SK-N-SH (cell line): ENCODE measurements around the gene NUP155. TPM values are rescaled to one million over a fixed set of nuclear protein-coding genes. Genes with fewer than 3 reads are reported as not detected.
"Not testable (repeated sequence)": the region's sequence is repeated elsewhere in the genome, so short reads cannot be mapped to it uniquely, and the experiment has no call there.

Source experiments
- CTCF ChIA-PET: fragments of 300-600, 350-600 bp; formaldehyde crosslinking; extraction: SDS; loops from one replicate; lab custom pipeline; 2021; lab: Yijun Ruan, JAX
- POLR2A ChIA-PET: fragments of 350-600 bp; sonication (Branson Sonifier 250); formaldehyde crosslinking; extraction: SDS; loops from one replicate; lab custom pipeline; 2020; ENCODE audit warnings: antibody characterized with exemption, inconsistent platforms; lab: Yijun Ruan, JAX
- DNase-seq: peaks from one replicate; pipeline ENCODE4 v3.0.0; 2012
- H2AFZ ChIP-seq: fragments of 200-600 bp; sonication (generic); 2 replicates; pipeline ENCODE4 v1.8.1; 2016; ENCODE audit warnings: antibody characterized with exemption, mild to moderate bottlenecking, low read depth
- H3F3A ChIP-seq: fragments of 200-600 bp; sonication (generic); replicated peaks from 2 replicates; pipeline ENCODE3; 2016; ENCODE audit warnings: antibody characterized with exemption, mild to moderate bottlenecking; ENCODE audit not compliant: insufficient read depth
- H3K27ac ChIP-seq, 2 experiments: fragments of 200-500 bp in 1 of 2; fragments of 200-600 bp in 1 of 2; sonication (Bioruptor generic) in 1 of 2; sonication (generic), shearing (Covaris generic) in 1 of 2; 2 replicates each; pipeline versions ENCODE4 v1.5.1 to v1.6.1; 2014 to 2016; ENCODE audit warnings: low read depth in 2 of 2, inconsistent platforms in 1 of 2, low read length in 1 of 2, mild to moderate bottlenecking in 1 of 2, mixed read lengths in 1 of 2
- H3K27me3 ChIP-seq: fragments of 200-600 bp; sonication (generic), shearing (Covaris generic); 2 replicates; pipeline ENCODE4 v1.6.1; 2016; ENCODE audit warnings: mixed run types; ENCODE audit not compliant: insufficient read depth
- H3K36me3 ChIP-seq, 2 experiments: fragments of 200-500 bp in 1 of 2; fragments of 200-600 bp in 1 of 2; sonication (Bioruptor generic) in 1 of 2; sonication (generic) in 1 of 2; replicated peaks in 1 of 2; 2 replicates each; pipeline versions ENCODE3 to v1.5.1; 2014 to 2016; ENCODE audit warnings: low read length in 1 of 2, mild to moderate bottlenecking in 1 of 2; ENCODE audit not compliant: insufficient read depth in 2 of 2, control insufficient read depth in 1 of 2
- H3K4me1 ChIP-seq, 2 experiments: fragments of 200-500 bp in 1 of 2; fragments of 200-600 bp in 1 of 2; sonication (Bioruptor generic) in 1 of 2; sonication (generic), shearing (Covaris generic) in 1 of 2; 2 replicates each; pipeline versions ENCODE4 v1.5.1 to v1.6.1; 2014 to 2016; ENCODE audit warnings: low read depth in 1 of 2, low read length in 1 of 2, mixed run types in 1 of 2; ENCODE audit not compliant: insufficient read depth in 2 of 2, control insufficient read depth in 1 of 2
- H3K4me2 ChIP-seq: fragments of 200-600 bp; sonication (generic), shearing (Covaris generic); 2 replicates; pipeline ENCODE4 v1.6.1; 2017; ENCODE audit warnings: mixed run types
- H3K4me3 ChIP-seq, 2 experiments: fragments of 200-500 bp in 1 of 2; fragments of 200-600 bp in 1 of 2; sonication (Bioruptor generic) in 1 of 2; sonication (generic), shearing (Covaris generic) in 1 of 2; 2 replicates each; pipeline versions ENCODE4 v1.5.1 to v1.8.1; 2014 to 2016; ENCODE audit warnings: low read depth in 2 of 2, inconsistent platforms in 1 of 2, low read length in 1 of 2, mild to moderate bottlenecking in 1 of 2, mixed read lengths in 1 of 2, moderate library complexity in 1 of 2
- H3K79me2 ChIP-seq: fragments of 200-600 bp; sonication (generic); 2 replicates; pipeline ENCODE4 v1.8.1; 2017; ENCODE audit warnings: mild to moderate bottlenecking; ENCODE audit not compliant: insufficient read depth
- H3K9ac ChIP-seq: fragments of 200-600 bp; sonication (generic); 2 replicates; pipeline ENCODE4 v1.6.1; 2017; ENCODE audit warnings: mixed run types
- H3K9me2 ChIP-seq: fragments of 200-600 bp; sonication (generic); 2 replicates; pipeline ENCODE4 v1.6.1; 2017; ENCODE audit warnings: mixed run types
- H3K9me3 ChIP-seq: fragments of 200-600 bp; sonication (generic); 2 replicates; pipeline ENCODE4 v1.6.1; 2017; ENCODE audit warnings: mixed run types, mild to moderate bottlenecking, moderate library complexity
- H4K20me1 ChIP-seq: fragments of 200-600 bp; sonication (generic); 2 replicates; pipeline ENCODE4 v1.6.1; 2017; ENCODE audit warnings: mild to moderate bottlenecking, mixed run types; ENCODE audit not compliant: insufficient read depth
- CHD2 ChIP-seq: fragments of 150-350 bp; IDR thresholded peaks from 2 replicates; pipeline ENCODE4 v1.6.1; 2018; ENCODE audit warnings: low read length; ENCODE audit not compliant: partially characterized antibody
- ELF1 ChIP-seq: IDR thresholded peaks from 2 replicates; pipeline ENCODE4 v1.4.0; 2012
- EZH2phosphoT487 ChIP-seq: fragments of 200-600 bp; sonication (generic); IDR thresholded peaks from 2 replicates; pipeline ENCODE4 v1.6.1; 2017; ENCODE audit warnings: low read depth, mixed run types, mild to moderate bottlenecking, antibody characterized with exemption, moderate library complexity, borderline replicate concordance
- FOSL2 ChIP-seq: IDR thresholded peaks from 2 replicates; pipeline ENCODE4 v1.4.0; 2012; ENCODE audit warnings: low read depth, mild to moderate bottlenecking, moderate library complexity, borderline replicate concordance
- FOXM1 ChIP-seq: IDR thresholded peaks from 2 replicates; pipeline ENCODE4 v1.4.0; 2012; ENCODE audit warnings: low read depth, mild to moderate bottlenecking
- GABPA ChIP-seq: IDR thresholded peaks from 2 replicates; pipeline ENCODE4 v1.4.0; 2012; ENCODE audit warnings: low read depth, mild to moderate bottlenecking
- GATA2 ChIP-seq: sonication (generic); formaldehyde crosslinking; IDR thresholded peaks from 2 replicates; pipeline ENCODE4 v1.5.0; 2020; ENCODE audit warnings: mild to moderate bottlenecking, missing genetic modification reagents
- JUND ChIP-seq: IDR thresholded peaks from 2 replicates; pipeline ENCODE4 v1.4.0; 2012
- MEF2A ChIP-seq: IDR thresholded peaks from 2 replicates; pipeline ENCODE4 v1.4.0; 2012; ENCODE audit warnings: low read depth, borderline replicate concordance
- RAD21 ChIP-seq: IDR thresholded peaks from 2 replicates; pipeline ENCODE4 v1.6.1; 2012; ENCODE audit warnings: mild to moderate bottlenecking, low read length
- RCOR1 ChIP-seq: fragments of 150-350 bp; IDR thresholded peaks from 2 replicates; pipeline ENCODE4 v1.6.1; 2017; ENCODE audit warnings: antibody characterized with exemption, low read length
- RXRA ChIP-seq: IDR thresholded peaks from 2 replicates; pipeline ENCODE4 v1.4.0; 2012; ENCODE audit warnings: low read depth, mild to moderate bottlenecking, borderline replicate concordance
- SMC3 ChIP-seq: IDR thresholded peaks from 2 replicates; pipeline ENCODE4 v1.6.1; 2012; ENCODE audit warnings: low read depth, low read length, improper control_type of control experiment
- TAF1 ChIP-seq: IDR thresholded peaks from 2 replicates; pipeline ENCODE4 v1.6.1; 2012; ENCODE audit warnings: low read depth, mild to moderate bottlenecking, low read length, moderate library complexity, borderline replicate concordance
- TCF12 ChIP-seq: IDR thresholded peaks from 2 replicates; pipeline ENCODE4 v1.4.0; 2012
- WGBS: methylation state at CpG from one replicate; pipeline ENCODE4 v1.1.6; 2017; ENCODE audit warnings: low lambda C conversion rate; 5-methylcytosine and 5-hydroxymethylcytosine counted together
- polyA plus RNA-seq, 3 experiments: library from polyadenylated mRNA; depleted of rRNA; stranded (reverse); fragments of >200 nt; gene quantifications; 2 replicates each; pipeline ENCODE4 v1.2.3, GENCODE V29; 2012
- TF ChIP-seq, protein P1 (sequence below): fragments of 150-350 bp; IDR thresholded peaks from 2 replicates; pipeline ENCODE4 v1.6.1; 2016; ENCODE audit warnings: mild to moderate bottlenecking, low read depth, low read length
- TF ChIP-seq, protein P2 (sequence below): IDR thresholded peaks from 2 replicates; pipeline ENCODE4; 2012
- TF ChIP-seq, protein P3 (sequence below): IDR thresholded peaks from 2 replicates; pipeline ENCODE4 v1.4.0; 2012; ENCODE audit warnings: low read depth, borderline replicate concordance
- TF ChIP-seq, protein P4 (sequence below): IDR thresholded peaks from 2 replicates; pipeline ENCODE4 v1.4.0; 2012; ENCODE audit warnings: low read depth, borderline replicate concordance
- TF ChIP-seq, protein P5 (sequence below): fragments of 150-350 bp; IDR thresholded peaks from 2 replicates; pipeline ENCODE4 v1.6.1; 2017; ENCODE audit warnings: antibody characterized with exemption, low read length, low read depth, borderline replicate concordance

The NUP155 gene
- polyA plus RNA-seq, 1 of the 3 experiments (the other 2 are of a cell fraction), result 6.7 TPM

DNA sequence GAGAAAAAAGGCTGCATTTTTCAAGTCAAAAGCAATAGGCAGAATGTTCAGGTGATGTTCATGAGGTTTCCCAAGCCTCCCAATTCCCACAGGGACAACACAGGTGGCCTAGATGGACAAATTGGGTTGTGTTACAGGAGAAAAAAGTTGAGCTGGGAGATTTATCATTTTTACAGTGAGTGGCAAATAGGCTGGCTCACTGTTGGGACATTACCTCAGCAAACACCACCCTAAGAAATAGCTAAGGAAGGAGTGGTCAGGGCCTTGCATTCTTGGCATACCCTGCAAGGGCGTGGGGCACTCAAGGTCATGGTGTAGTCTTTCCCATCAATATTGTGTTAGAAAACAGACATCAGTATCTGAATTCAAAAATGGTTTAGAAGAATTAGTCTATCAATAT lies 98.4 kb downstream of the NUP155 start:
- Histone ChIP-seq H3K9me3 (no peaks in the 10 kb centered on the region), H3K36me3 (no peaks in the 10 kb centered on the region), H3K79me2 (no peaks in the 10 kb centered on the region), H3K4me2 (no peak overlapping the region), H4K20me1 (no peaks in the 10 kb centered on the region), H3K4me3 (no peak overlapping the region), H3K27me3 (no peaks in the 10 kb centered on the region), H3K9ac (no peak overlapping the region), H3K4me1 (no peaks in the 10 kb centered on the region), H2AFZ (no peak overlapping the region), H3K9me2 (no peaks in the 10 kb centered on the region), H3K27ac (no peak overlapping the region; a peak in 1 of 4 replicates), H3F3A (no peaks in the 10 kb centered on the region)
- no peak for DNase-seq
- CTCF ChIA-PET, result interaction anchor here (1.0 kb wide), 1 partner anchor 17 kb away, joined by 3 read pairs; no protein-coding TSS in a partner anchor
- WGBS, result 70% methylated on average over 1 of the region's 1 CpG
- POLR2A ChIA-PET, result no interaction called here
- no peak for TF ChIP-seq GABPA
- TF ChIP-seq RXRA, result no peak
- TF ChIP-seq SMC3, result no peak
- TF ChIP-seq, protein P1, sequence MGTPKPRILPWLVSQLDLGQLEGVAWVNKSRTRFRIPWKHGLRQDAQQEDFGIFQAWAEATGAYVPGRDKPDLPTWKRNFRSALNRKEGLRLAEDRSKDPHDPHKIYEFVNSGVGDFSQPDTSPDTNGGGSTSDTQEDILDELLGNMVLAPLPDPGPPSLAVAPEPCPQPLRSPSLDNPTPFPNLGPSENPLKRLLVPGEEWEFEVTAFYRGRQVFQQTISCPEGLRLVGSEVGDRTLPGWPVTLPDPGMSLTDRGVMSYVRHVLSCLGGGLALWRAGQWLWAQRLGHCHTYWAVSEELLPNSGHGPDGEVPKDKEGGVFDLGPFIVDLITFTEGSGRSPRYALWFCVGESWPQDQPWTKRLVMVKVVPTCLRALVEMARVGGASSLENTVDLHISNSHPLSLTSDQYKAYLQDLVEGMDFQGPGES, result no peak
- no peak for TF ChIP-seq TCF12
- TF ChIP-seq ELF1, result no peak
- no peak for TF ChIP-seq RCOR1
- no peak for TF ChIP-seq FOXM1
- TF ChIP-seq, protein P2, sequence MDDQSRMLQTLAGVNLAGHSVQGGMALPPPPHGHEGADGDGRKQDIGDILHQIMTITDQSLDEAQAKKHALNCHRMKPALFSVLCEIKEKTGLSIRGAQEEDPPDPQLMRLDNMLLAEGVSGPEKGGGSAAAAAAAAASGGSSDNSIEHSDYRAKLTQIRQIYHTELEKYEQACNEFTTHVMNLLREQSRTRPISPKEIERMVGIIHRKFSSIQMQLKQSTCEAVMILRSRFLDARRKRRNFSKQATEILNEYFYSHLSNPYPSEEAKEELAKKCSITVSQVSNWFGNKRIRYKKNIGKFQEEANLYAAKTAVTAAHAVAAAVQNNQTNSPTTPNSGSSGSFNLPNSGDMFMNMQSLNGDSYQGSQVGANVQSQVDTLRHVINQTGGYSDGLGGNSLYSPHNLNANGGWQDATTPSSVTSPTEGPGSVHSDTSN, result no peak
- TF ChIP-seq, protein P3, sequence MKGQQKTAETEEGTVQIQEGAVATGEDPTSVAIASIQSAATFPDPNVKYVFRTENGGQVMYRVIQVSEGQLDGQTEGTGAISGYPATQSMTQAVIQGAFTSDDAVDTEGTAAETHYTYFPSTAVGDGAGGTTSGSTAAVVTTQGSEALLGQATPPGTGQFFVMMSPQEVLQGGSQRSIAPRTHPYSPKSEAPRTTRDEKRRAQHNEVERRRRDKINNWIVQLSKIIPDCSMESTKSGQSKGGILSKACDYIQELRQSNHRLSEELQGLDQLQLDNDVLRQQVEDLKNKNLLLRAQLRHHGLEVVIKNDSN, result no peak
- TF ChIP-seq MEF2A, result no peak
- no peak for TF ChIP-seq RAD21
- TF ChIP-seq JUND, result no peak
- no peak for TF ChIP-seq TAF1
- TF ChIP-seq CHD2, result no peak
- no peak for TF ChIP-seq GATA2 (CRISPR knock-in tag)
- TF ChIP-seq, protein P4, sequence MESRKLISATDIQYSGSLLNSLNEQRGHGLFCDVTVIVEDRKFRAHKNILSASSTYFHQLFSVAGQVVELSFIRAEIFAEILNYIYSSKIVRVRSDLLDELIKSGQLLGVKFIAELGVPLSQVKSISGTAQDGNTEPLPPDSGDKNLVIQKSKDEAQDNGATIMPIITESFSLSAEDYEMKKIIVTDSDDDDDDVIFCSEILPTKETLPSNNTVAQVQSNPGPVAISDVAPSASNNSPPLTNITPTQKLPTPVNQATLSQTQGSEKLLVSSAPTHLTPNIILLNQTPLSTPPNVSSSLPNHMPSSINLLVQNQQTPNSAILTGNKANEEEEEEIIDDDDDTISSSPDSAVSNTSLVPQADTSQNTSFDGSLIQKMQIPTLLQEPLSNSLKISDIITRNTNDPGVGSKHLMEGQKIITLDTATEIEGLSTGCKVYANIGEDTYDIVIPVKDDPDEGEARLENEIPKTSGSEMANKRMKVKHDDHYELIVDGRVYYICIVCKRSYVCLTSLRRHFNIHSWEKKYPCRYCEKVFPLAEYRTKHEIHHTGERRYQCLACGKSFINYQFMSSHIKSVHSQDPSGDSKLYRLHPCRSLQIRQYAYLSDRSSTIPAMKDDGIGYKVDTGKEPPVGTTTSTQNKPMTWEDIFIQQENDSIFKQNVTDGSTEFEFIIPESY, result no peak
- TF ChIP-seq FOSL2, result no peak
- no peak for TF ChIP-seq EZH2phosphoT487
- TF ChIP-seq, protein P5, sequence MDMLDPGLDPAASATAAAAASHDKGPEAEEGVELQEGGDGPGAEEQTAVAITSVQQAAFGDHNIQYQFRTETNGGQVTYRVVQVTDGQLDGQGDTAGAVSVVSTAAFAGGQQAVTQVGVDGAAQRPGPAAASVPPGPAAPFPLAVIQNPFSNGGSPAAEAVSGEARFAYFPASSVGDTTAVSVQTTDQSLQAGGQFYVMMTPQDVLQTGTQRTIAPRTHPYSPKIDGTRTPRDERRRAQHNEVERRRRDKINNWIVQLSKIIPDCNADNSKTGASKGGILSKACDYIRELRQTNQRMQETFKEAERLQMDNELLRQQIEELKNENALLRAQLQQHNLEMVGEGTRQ, result no peak

DNA sequence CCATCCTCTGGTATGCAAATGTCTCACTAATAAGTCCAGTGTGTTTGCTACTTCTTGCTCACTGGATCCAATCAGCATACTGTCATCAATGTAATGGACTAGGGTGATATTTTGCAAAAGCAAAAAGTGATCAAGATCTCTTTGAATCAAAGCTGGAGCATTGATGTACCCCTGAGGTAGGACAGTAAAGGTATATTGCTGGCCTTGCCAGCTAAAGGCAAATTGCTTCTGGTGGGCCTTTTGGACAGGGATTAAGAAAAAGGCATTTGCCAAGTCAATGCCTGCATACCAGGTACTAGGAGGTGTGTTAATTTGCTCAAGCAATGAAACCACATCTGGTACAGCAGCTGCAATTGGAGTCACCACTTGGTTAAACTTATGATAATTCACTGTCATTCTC lies 102.8 kb downstream of the NUP155 start:
- POLR2A ChIA-PET, H3K79me2 ChIP-seq, H2AFZ ChIP-seq, H3K9me3 ChIP-seq, H3K4me3 ChIP-seq, H3K4me1 ChIP-seq, H3K9ac ChIP-seq, H3K4me2 ChIP-seq, H3K27me3 ChIP-seq, H3K27ac ChIP-seq, H3K36me3 ChIP-seq, H3K9me2 ChIP-seq, CTCF ChIA-PET, DNase-seq, H4K20me1 ChIP-seq, H3F3A ChIP-seq: not testable (repeated sequence)
